BE2C (cell line): ENCODE data around the gene SKOR1.

Source experiments
- DNase-seq: peaks from one replicate; pipeline ENCODE4 v3.0.0-alpha.2; 2020
- H3K27me3 ChIP-seq: fragments of 250-450 bp; sonication (Bioruptor Pico); 2 replicates; pipeline ENCODE4 v1.5.1; 2020; ENCODE audit warnings: mild to moderate bottlenecking
- H3K36me3 ChIP-seq: fragments of 250-450 bp; sonication (Bioruptor Pico); 2 replicates; pipeline ENCODE4 v1.5.1; 2020; ENCODE audit warnings: mild to moderate bottlenecking
- H3K4me1 ChIP-seq: fragments of 250-450 bp; sonication (Bioruptor Pico); 2 replicates; pipeline ENCODE4 v1.5.1; 2020
- H3K4me3 ChIP-seq: 2 replicates; pipeline ENCODE4 v1.5.1; 2011; ENCODE audit warnings: low read depth, low read length
- H3K9me3 ChIP-seq: fragments of 250-450 bp; sonication (Bioruptor Pico); 2 replicates; pipeline ENCODE4 v1.5.1; 2020
- CTCF ChIP-seq: IDR thresholded peaks from 2 replicates; pipeline ENCODE4 v1.5.1; 2012; ENCODE audit warnings: mild to moderate bottlenecking, low read depth, low read length

The SKOR1 gene

DNA sequence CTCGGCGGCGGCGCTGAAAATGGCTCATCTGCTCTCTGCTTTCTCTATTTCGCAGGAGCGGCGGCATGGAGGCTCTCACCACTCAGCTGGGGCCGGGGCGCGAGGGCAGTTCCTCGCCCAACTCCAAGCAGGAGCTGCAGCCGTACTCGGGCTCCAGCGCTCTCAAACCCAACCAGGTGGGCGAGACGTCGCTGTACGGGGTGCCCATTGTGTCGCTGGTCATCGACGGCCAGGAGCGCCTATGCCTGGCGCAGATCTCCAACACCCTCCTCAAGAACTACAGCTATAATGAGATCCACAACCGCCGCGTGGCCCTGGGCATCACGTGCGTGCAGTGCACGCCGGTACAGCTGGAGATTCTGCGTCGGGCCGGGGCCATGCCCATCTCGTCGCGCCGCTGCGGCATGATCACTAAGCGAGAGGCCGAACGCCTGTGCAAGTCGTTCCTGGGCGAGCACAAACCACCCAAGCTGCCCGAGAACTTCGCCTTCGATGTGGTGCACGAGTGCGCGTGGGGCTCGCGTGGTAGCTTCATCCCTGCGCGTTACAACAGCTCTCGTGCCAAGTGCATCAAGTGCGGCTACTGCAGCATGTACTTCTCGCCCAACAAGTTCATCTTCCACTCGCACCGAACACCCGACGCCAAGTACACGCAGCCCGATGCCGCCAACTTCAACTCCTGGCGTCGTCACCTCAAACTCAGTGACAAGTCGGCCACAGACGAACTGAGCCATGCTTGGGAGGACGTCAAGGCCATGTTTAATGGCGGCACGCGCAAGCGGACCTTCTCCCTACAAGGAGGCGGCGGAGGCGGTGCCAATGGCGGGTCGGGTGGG is 790 bp downstream of the SKOR1 start:
- Histone ChIP-seq H3K9me3 (no peaks in the 10 kb centered on the region), H3K36me3 (no peaks in the 10 kb centered on the region), H3K4me1 (no peaks in the 10 kb centered on the region), H3K4me3 (no peak overlapping the region), H3K27me3 (peaks cover 100% of the 10 kb centered on the region)
- TF ChIP-seq CTCF = no peak
- no peak for DNase-seq

DNA sequence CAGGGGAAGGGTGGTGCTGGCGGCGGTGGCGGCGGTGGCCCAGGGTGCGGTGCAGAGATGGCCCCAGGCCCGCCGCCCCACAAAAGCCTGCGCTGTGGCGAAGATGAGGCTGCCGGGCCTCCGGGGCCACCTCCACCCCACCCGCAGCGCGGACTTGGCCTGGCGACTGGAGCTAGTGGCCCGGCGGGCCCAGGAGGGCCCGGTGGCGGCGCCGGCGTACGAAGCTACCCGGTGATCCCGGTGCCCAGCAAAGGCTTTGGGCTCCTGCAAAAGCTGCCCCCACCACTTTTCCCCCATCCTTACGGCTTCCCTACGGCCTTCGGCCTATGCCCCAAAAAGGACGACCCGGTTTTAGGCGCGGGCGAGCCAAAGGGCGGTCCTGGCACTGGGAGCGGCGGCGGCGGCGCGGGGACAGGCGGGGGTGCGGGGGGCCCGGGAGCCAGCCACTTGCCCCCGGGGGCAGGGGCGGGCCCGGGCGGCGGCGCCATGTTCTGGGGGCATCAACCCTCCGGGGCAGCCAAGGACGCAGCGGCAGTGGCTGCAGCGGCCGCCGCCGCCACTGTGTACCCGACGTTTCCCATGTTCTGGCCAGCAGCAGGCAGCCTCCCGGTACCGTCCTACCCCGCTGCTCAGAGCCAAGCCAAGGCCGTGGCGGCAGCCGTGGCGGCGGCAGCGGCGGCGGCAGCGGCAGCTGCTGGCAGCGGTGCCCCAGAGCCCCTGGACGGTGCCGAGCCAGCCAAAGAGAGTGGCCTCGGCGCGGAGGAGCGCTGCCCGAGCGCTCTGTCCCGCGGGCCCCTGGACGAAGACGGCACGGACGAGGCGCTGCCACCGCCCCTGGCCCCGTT is 1.6 kb downstream of the SKOR1 start:
- H3K4me1 ChIP-seq = no peaks in the 10 kb centered on the region

DNA sequence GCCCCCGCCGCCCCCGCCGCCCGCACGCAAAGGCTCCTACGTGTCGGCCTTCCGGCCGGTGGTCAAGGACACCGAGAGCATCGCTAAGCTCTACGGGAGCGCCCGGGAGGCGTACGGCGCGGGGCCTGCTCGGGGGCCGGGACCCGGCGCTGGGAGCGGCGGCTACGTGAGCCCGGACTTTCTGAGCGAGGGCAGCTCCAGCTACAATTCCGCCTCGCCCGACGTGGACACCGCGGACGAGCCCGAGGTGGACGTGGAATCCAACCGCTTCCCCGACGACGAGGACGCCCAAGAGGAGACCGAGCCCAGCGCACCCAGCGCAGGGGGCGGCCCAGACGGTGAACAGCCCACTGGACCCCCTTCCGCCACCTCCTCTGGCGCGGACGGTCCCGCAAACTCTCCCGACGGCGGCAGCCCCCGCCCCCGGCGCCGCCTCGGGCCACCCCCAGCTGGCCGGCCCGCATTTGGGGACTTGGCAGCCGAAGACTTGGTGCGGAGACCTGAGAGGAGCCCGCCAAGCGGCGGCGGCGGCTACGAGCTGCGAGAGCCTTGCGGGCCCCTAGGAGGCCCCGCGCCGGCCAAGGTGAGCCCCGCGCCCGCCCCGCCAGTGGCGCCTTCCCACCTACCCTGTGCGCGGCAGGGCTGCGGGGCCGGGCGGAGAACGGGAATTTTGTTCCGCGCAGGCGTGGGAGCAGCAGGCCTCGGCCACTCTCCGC is 2.4 kb downstream of the SKOR1 start:
- Histone ChIP-seq H3K27me3 (peaks cover 98% of the 10 kb centered on the region), H3K4me1 (no peaks in the 10 kb centered on the region), H3K4me3 (no peak overlapping the region), H3K9me3 (no peaks in the 10 kb centered on the region), H3K36me3 (no peaks in the 10 kb centered on the region)
- no peak for TF ChIP-seq CTCF
- DNase-seq = no peak

More for the DNA sequence above, 1.6 kb downstream of the SKOR1 start:
- Histone ChIP-seq H3K27me3 (peaks cover 98% of the 10 kb centered on the region), H3K4me3 (no peak overlapping the region), H3K36me3 (no peaks in the 10 kb centered on the region), H3K9me3 (no peaks in the 10 kb centered on the region)
- TF ChIP-seq CTCF = no peak
- DNase-seq = no peak

- Histone ChIP-seq H3K4me3 (no peak overlapping the region), H3K27me3 (peaks cover 98% of the 10 kb centered on the region), H3K9me3 (no peaks in the 10 kb centered on the region), H3K4me1 (no peaks in the 10 kb centered on the region), H3K36me3 (no peaks in the 10 kb centered on the region)
- TF ChIP-seq CTCF = no peak
- no peak for DNase-seq
These were observed 3.1 kb downstream of the SKOR1 start for GRCh38 chr15:67828278-67828968.

- Histone ChIP-seq H3K9me3 (no peaks in the 10 kb centered on the region), H3K4me1 (no peaks in the 10 kb centered on the region), H3K36me3 (no peaks in the 10 kb centered on the region), H3K4me3 (no peak overlapping the region), H3K27me3 (peaks cover 98% of the 10 kb centered on the region)
- no peak for TF ChIP-seq CTCF
- no peak for DNase-seq
These were observed 3.8 kb downstream of the SKOR1 start for GRCh38 chr15:67828969-67829646.
